Measurements from ENCODE around the gene VPS72. TPM values are rescaled to one million over a fixed set of nuclear protein-coding genes. Genes with fewer than 3 reads are reported as not detected.

The VPS72 gene
- total RNA-seq, 1 experiment from 2014 or later = 71.5 TPM

GRCh38 chr1:151137789-151138188 lies 52.2 kb downstream of the VPS72 start:
- no peak for DNase-seq (ENCODE audit: low read depth, low spot score)
- no peak for ATAC-seq
- Histone ChIP-seq H3K9me3 (ENCODE audit: control insufficient read depth, insufficient read depth, low read depth, low read length) (no peaks in the 10 kb centered on the region), H3K4me1 (ENCODE audit: control insufficient read depth, insufficient read depth, low read length) (no peaks in the 10 kb centered on the region), H3K27ac (ENCODE audit: low read length) (no peak overlapping the region), H3K4me3 (ENCODE audit: low read depth in 2 of 2, low read length in 2 of 2) (no peak overlapping the region), H3K27me3 (ENCODE audit: control insufficient read depth, insufficient read depth, low read length) (no peaks in the 10 kb centered on the region), H3K36me3 (ENCODE audit: control insufficient read depth, insufficient read depth, low read length) (no peaks in the 10 kb centered on the region)
- no TSS peak for BruUV-seq (replicated peaks)
- ChIA-PET CTCF (no interaction called here), POLR2A (no interaction called here)
- no peak for TF ChIP-seq SIN3A (IDR thresholded peaks at IDR 0.05; ENCODE audit: borderline replicate concordance, insufficient read depth, low read depth, low read length)
- no peak for TF ChIP-seq REST (IDR thresholded peaks at IDR 0.05; ENCODE audit: insufficient read depth in 1 of 2, low read depth in 2 of 2, low read length in 1 of 2)
- TF ChIP-seq CTCF (IDR thresholded peaks at IDR 0.05) = no peak
- TF ChIP-seq POLR2AphosphoS5 (IDR thresholded peaks at IDR 0.05; ENCODE audit: low read depth, low read length) = no peak
- no peak for TF ChIP-seq TCF7L2 (IDR thresholded peaks at IDR 0.05; ENCODE audit: low read depth, low read length)
- in situ Hi-C loops (cut with HindIII; ENCODE audit: low pct_unique_long_range_greater_than_20kb, low sequenced_read_pairs) = no loop called here
- intact Hi-C loops (cut with micrococcal nuclease; ENCODE audit: unreplicated experiment) = no loop called here

- no peak overlapping the region for H3K4me3 ChIP-seq (ENCODE audit: low read depth in 2 of 2, low read length in 2 of 2)
- ATAC-seq (no peak), DNase-seq (ENCODE audit: low read depth, low spot score) (no peak)
- ChIA-PET POLR2A (no interaction called here), CTCF (no interaction called here)
- no peaks in the 10 kb centered on the region for H3K4me1 ChIP-seq (ENCODE audit: control insufficient read depth, insufficient read depth, low read length)
- intact Hi-C loops (cut with micrococcal nuclease; ENCODE audit: unreplicated experiment) (no loop called here), in situ Hi-C loops (cut with HindIII; ENCODE audit: low pct_unique_long_range_greater_than_20kb, low sequenced_read_pairs) (no loop called here)
- no peak overlapping the region for H3K27ac ChIP-seq (ENCODE audit: low read length)
- H3K9me3 ChIP-seq (ENCODE audit: control insufficient read depth, insufficient read depth, low read depth, low read length) = no peaks in the 10 kb centered on the region
- BruUV-seq (replicated peaks) = no TSS peak
- TF ChIP-seq POLR2AphosphoS5 (IDR thresholded peaks at IDR 0.05; ENCODE audit: low read depth, low read length) (no peak), CTCF (IDR thresholded peaks at IDR 0.05) (no peak), TCF7L2 (IDR thresholded peaks at IDR 0.05; ENCODE audit: low read depth, low read length) (no peak), SIN3A (IDR thresholded peaks at IDR 0.05; ENCODE audit: borderline replicate concordance, insufficient read depth, low read depth, low read length) (no peak), REST (IDR thresholded peaks at IDR 0.05; ENCODE audit: insufficient read depth in 1 of 2, low read depth in 2 of 2, low read length in 1 of 2) (no peak)
- H3K27me3 ChIP-seq (ENCODE audit: control insufficient read depth, insufficient read depth, low read length) = no peaks in the 10 kb centered on the region
- no peaks in the 10 kb centered on the region for H3K36me3 ChIP-seq (ENCODE audit: control insufficient read depth, insufficient read depth, low read length)
Observed at GRCh38 chr1:151135433-151136385, 54.3 kb downstream of the VPS72 start.

Measured in Panc1 (cell line).